WTC11 (cell line): ENCODE results near the gene TMEM259. TPM values are rescaled to one million over a fixed set of nuclear protein-coding genes. Genes with fewer than 3 reads are reported as not detected.

Source experiments
- ATAC-seq: fragments of 200-7000 bp; cut with Tn5 transposase; 2 replicates; pipeline ENCODE4 v1.10.0; 2021; ENCODE audit warnings: mild to moderate bottlenecking, moderate library complexity
- CTCF ChIA-PET: fragments of 300-600 bp; sonication (Branson Sonifier 250); formaldehyde crosslinking; loops from one replicate; lab custom pipeline; 2021; ENCODE audit warnings: antibody characterized with exemption; lab: Charles Lee
- POLR2A ChIA-PET: fragments of 350-600 bp; sonication (Branson Sonifier 250); formaldehyde crosslinking; loops from one replicate; lab custom pipeline; 2021; ENCODE audit warnings: antibody characterized with exemption; lab: Charles Lee
- DNase-seq: peaks from one replicate; pipeline ENCODE4 v3.0.0; 2021; ENCODE audit warnings: low spot score
- H3K27ac Mint-ChIP-seq: 2 replicates; pipeline ENCODE4 v1.8.0; 2021; ENCODE audit warnings: mixed read lengths
- H3K27me3 Mint-ChIP-seq: 2 replicates; pipeline ENCODE4 v1.8.0; 2021; ENCODE audit warnings: low read depth, mild to moderate bottlenecking, moderate library complexity, mixed read lengths
- H3K36me3 Mint-ChIP-seq: 2 replicates; pipeline ENCODE4 v1.8.0; 2021; ENCODE audit warnings: mixed read lengths
- H3K4me1 Mint-ChIP-seq: 2 replicates; pipeline ENCODE4 v1.8.0; 2022; ENCODE audit warnings: mixed read lengths
- H3K4me3 Mint-ChIP-seq: 2 replicates; pipeline ENCODE4 v1.8.0; 2021; ENCODE audit warnings: mild to moderate bottlenecking, moderate library complexity, mixed read lengths
- H3K9me3 Mint-ChIP-seq: 2 replicates; pipeline ENCODE4 v1.8.0; 2021; ENCODE audit warnings: mixed read lengths
- ARID4B ChIP-seq: sonication (generic); formaldehyde crosslinking; IDR thresholded peaks from 2 replicates; pipeline ENCODE4 v1.8.0; 2023; ENCODE audit warnings: missing genetic modification reagents, mild to moderate bottlenecking, borderline replicate concordance
- ATF3 ChIP-seq: sonication (generic); formaldehyde crosslinking; conservative IDR thresholded peaks from 2 replicates; pipeline ENCODE4 v1.8.1; 2022; ENCODE audit warnings: mild to moderate bottlenecking, missing genetic modification reagents
- CREM ChIP-seq: sonication (generic); formaldehyde crosslinking; IDR thresholded peaks from 2 replicates; pipeline ENCODE4 v1.8.1; 2022; ENCODE audit warnings: mild to moderate bottlenecking, missing genetic modification reagents, moderate library complexity
- E2F1 ChIP-seq: sonication (generic); formaldehyde crosslinking; IDR thresholded peaks from 2 replicates; pipeline ENCODE4 v1.8.0; 2022; ENCODE audit warnings: mild to moderate bottlenecking, missing genetic modification reagents
- ESRRA ChIP-seq: sonication (generic); formaldehyde crosslinking; IDR thresholded peaks from 2 replicates; pipeline ENCODE4 v1.8.1; 2022; ENCODE audit warnings: mild to moderate bottlenecking, missing genetic modification reagents, borderline replicate concordance
- GABPB1 ChIP-seq: sonication (generic); formaldehyde crosslinking; IDR thresholded peaks from 2 replicates; pipeline ENCODE4 v1.8.1; 2023; ENCODE audit warnings: mild to moderate bottlenecking, missing genetic modification reagents
- GTF2I ChIP-seq: fragments of 250-450 bp; sonication (Bioruptor Pico); conservative IDR thresholded peaks from 2 replicates; pipeline ENCODE4 v1.4.0; 2021; ENCODE audit warnings: mild to moderate bottlenecking
- HMGA2 ChIP-seq: fragments of 250-450 bp; sonication (Bioruptor Pico); IDR thresholded peaks from 2 replicates; pipeline ENCODE4 v1.4.0; 2021; ENCODE audit warnings: mild to moderate bottlenecking, moderate library complexity
- JAZF1 ChIP-seq: fragments of 250-450 bp; sonication (Bioruptor Pico); IDR thresholded peaks from 2 replicates; pipeline ENCODE4 v1.9.0; 2021; ENCODE audit warnings: moderate library complexity, mild to moderate bottlenecking, inconsistent platforms
- JUN ChIP-seq: sonication (generic); formaldehyde crosslinking; IDR thresholded peaks from 2 replicates; pipeline ENCODE4 v1.8.0; 2023; ENCODE audit warnings: mild to moderate bottlenecking, missing genetic modification reagents
- KAT7 ChIP-seq: sonication (generic); formaldehyde crosslinking; IDR thresholded peaks from 2 replicates; pipeline ENCODE4 v1.8.1; 2023; ENCODE audit warnings: missing genetic modification reagents, mild to moderate bottlenecking, borderline replicate concordance
- MAX ChIP-seq: sonication (generic); formaldehyde crosslinking; IDR thresholded peaks from 2 replicates; pipeline ENCODE4 v1.8.0; 2022; ENCODE audit warnings: mild to moderate bottlenecking, missing genetic modification reagents
- MXD4 ChIP-seq: fragments of 250-450 bp; sonication (Bioruptor Pico); IDR thresholded peaks from 2 replicates; pipeline ENCODE4 v1.8.0; 2021; ENCODE audit warnings: mild to moderate bottlenecking, moderate library complexity, borderline replicate concordance
- MYBL2 ChIP-seq: sonication (generic); formaldehyde crosslinking; IDR thresholded peaks from 2 replicates; pipeline ENCODE4 v1.8.1; 2023; ENCODE audit warnings: mild to moderate bottlenecking, moderate library complexity, missing genetic modification reagents
- NFATC4 ChIP-seq: fragments of 250-450 bp; sonication (Bioruptor Pico); IDR thresholded peaks from 2 replicates; pipeline ENCODE4 v1.9.0; 2021; ENCODE audit warnings: mild to moderate bottlenecking
- NFE2L1 ChIP-seq: sonication (generic); formaldehyde crosslinking; IDR thresholded peaks from 2 replicates; pipeline ENCODE4 v1.8.1; 2023; ENCODE audit warnings: missing genetic modification reagents
- NR1H2 ChIP-seq: sonication (generic); formaldehyde crosslinking; IDR thresholded peaks from 2 replicates; pipeline ENCODE4 v1.9.0; 2021; ENCODE audit warnings: mild to moderate bottlenecking, moderate library complexity, missing genetic modification reagents
- PRDM15 ChIP-seq: sonication (generic); formaldehyde crosslinking; IDR thresholded peaks from 2 replicates; pipeline ENCODE4 v1.8.0; 2022; ENCODE audit warnings: missing genetic modification reagents
- RELA ChIP-seq: sonication (generic); formaldehyde crosslinking; IDR thresholded peaks from 2 replicates; pipeline ENCODE4 v1.8.1; 2022; ENCODE audit warnings: missing genetic modification reagents, mild to moderate bottlenecking, borderline replicate concordance
- SMAD3 ChIP-seq: sonication (generic); formaldehyde crosslinking; IDR thresholded peaks from 2 replicates; pipeline ENCODE4 v1.8.0; 2022; ENCODE audit warnings: missing genetic modification reagents, mild to moderate bottlenecking, borderline replicate concordance
- USF1 ChIP-seq: sonication (generic); formaldehyde crosslinking; IDR thresholded peaks from 2 replicates; pipeline ENCODE4 v1.8.0; 2022; ENCODE audit warnings: mild to moderate bottlenecking, missing genetic modification reagents
- ZBTB21 ChIP-seq: sonication (generic); formaldehyde crosslinking; IDR thresholded peaks from 2 replicates; pipeline ENCODE4 v1.8.1; 2023; ENCODE audit warnings: mild to moderate bottlenecking, missing genetic modification reagents, borderline replicate concordance
- ZNF121 ChIP-seq: sonication (generic); formaldehyde crosslinking; IDR thresholded peaks from 2 replicates; pipeline ENCODE4 v1.8.0; 2023; ENCODE audit warnings: missing genetic modification reagents
- ZNF219 ChIP-seq: sonication (generic); formaldehyde crosslinking; IDR thresholded peaks from 2 replicates; pipeline ENCODE4 v1.8.0; 2023; ENCODE audit warnings: missing genetic modification reagents, mild to moderate bottlenecking, borderline replicate concordance
- ZNF396 ChIP-seq: fragments of 250-450 bp; sonication (Bioruptor Pico); IDR thresholded peaks from 2 replicates; pipeline ENCODE4 v1.8.0; 2021; ENCODE audit warnings: mild to moderate bottlenecking, moderate library complexity, borderline replicate concordance
- ZNF416 ChIP-seq: fragments of 250-450 bp; sonication (Bioruptor Pico); IDR thresholded peaks from 2 replicates; pipeline ENCODE4 v1.9.0; 2021; ENCODE audit warnings: mild to moderate bottlenecking, inconsistent platforms
- total RNA-seq: library from RNA; stranded (reverse); gene quantifications from 3 replicates; pipeline ENCODE4 v1.2.3, GENCODE V29; 2021

The TMEM259 gene
- total RNA-seq, 1 experiment from 2014 or later: 202 TPM

- Mint-ChIP-seq H3K27ac (peak within 1 kb of the TSS; percentile 90), H3K4me1 (peaks cover 12% of the 10 kb centered on the region), H3K4me3 (peak within 1 kb of the TSS; percentile 84), H3K9me3 (no peaks in the 10 kb centered on the region), H3K27me3 (no peaks in the 10 kb centered on the region), H3K36me3 (peaks cover 28% of the 10 kb centered on the region)
- ChIA-PET CTCF (interaction anchor here (0.5 to 3.4 kb wide), 13 partner anchors 9 to 181 kb away, joined by 3 to 29 read pairs (median 4); partner anchors contain the start of genes ARHGAP45 and CNN2), POLR2A (interaction anchor here (0.5 to 3.2 kb wide), 11 partner anchors 8 to 178 kb away, joined by 3 to 70 read pairs (median 4); partner anchors contain the start of genes ARHGAP45, CNN2 and RNU6-2)
- DNase-seq: peak; percentile 100
- peak; percentile 84 for ATAC-seq
- TF ChIP-seq NR1H2 (CRISPR knock-in tag): no peak
- TF ChIP-seq SMAD3: no peak
- no peak for TF ChIP-seq GTF2I (CRISPR knock-in tag)
- peak; percentile 56; the same call in 1 of the 2 replicates for TF ChIP-seq ZNF121 (CRISPR knock-in tag)
- TF ChIP-seq JUN (CRISPR knock-in tag): no peak
- no peak for TF ChIP-seq ZNF396 (CRISPR knock-in tag)
- no peak for TF ChIP-seq E2F1
- no peak for TF ChIP-seq JAZF1
- TF ChIP-seq HMGA2 (CRISPR knock-in tag): no peak
- TF ChIP-seq ZBTB21 (CRISPR knock-in tag): no peak
- no peak; the same call in 1 of the 2 replicates for TF ChIP-seq CREM (CRISPR knock-in tag)
- no peak for TF ChIP-seq PRDM15 (CRISPR knock-in tag)
- TF ChIP-seq ZNF219 (CRISPR knock-in tag): no peak
- no peak for TF ChIP-seq MXD4 (CRISPR knock-in tag)
- TF ChIP-seq USF1 (CRISPR knock-in tag): peak; percentile 57; the same call in 1 of the 2 replicates
- peak; percentile 41 for TF ChIP-seq MAX (CRISPR knock-in tag)
- TF ChIP-seq KAT7 (CRISPR knock-in tag): no peak
- no peak for TF ChIP-seq ESRRA (CRISPR knock-in tag)
- TF ChIP-seq NFATC4 (CRISPR knock-in tag): peak; percentile 91
- no peak for TF ChIP-seq ATF3 (CRISPR knock-in tag)
- TF ChIP-seq NFE2L1 (CRISPR knock-in tag): peak; percentile 57; the same call in 1 of the 2 replicates
- peak; percentile 8 for TF ChIP-seq ZNF416 (CRISPR knock-in tag)
- no peak for TF ChIP-seq RELA (CRISPR knock-in tag)
- TF ChIP-seq GABPB1: no peak
- peak; percentile 15; the same call in 1 of the 2 replicates for TF ChIP-seq ARID4B (CRISPR knock-in tag)
- TF ChIP-seq MYBL2: no peak
Measured at GRCh38 chr19:1039646-1040475, 18.9 kb upstream of the TMEM259 start, which contains the start of gene ABCA7. ABCA7 (plus strand) TSS chr19:1040107; CDS start chr19:1041362, 1,255 bp downstream.
